ENCODE measurements around the gene EYA4.

DNA sequence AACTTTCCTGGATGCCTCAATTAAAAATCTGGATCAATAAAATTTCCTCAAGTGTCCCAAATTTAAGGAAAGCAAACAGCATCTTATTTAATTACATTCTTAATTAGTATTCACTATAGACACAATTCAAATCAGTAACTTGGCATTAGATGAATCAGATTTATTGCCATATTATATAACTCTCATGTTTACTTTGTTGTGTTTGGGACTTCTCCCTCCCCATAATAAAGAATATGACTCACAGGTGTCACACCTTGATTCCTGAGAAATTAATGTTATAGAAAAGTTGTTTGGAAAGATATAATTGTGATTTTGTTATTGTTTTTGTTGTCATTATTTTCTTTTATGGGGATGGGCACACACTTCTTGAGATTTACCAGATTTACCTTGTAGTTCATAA lies 18.4 kb downstream of the EYA4 start:
- TF ChIP-seq POLR2AphosphoS5 (IDR thresholded peaks at IDR 0.05; ENCODE audit: low read depth, low read length): no peak
- no peak for TF ChIP-seq POLR2A (IDR thresholded peaks at IDR 0.05; ENCODE audit: low read depth, low read length)

Measured in GM12892 (cell line).